ENCODE data around the gene EFL1.
A peak's percentile ranks its signal among the peaks of the same experiment; 100 is the strongest.

EFL1 gene

DNA sequence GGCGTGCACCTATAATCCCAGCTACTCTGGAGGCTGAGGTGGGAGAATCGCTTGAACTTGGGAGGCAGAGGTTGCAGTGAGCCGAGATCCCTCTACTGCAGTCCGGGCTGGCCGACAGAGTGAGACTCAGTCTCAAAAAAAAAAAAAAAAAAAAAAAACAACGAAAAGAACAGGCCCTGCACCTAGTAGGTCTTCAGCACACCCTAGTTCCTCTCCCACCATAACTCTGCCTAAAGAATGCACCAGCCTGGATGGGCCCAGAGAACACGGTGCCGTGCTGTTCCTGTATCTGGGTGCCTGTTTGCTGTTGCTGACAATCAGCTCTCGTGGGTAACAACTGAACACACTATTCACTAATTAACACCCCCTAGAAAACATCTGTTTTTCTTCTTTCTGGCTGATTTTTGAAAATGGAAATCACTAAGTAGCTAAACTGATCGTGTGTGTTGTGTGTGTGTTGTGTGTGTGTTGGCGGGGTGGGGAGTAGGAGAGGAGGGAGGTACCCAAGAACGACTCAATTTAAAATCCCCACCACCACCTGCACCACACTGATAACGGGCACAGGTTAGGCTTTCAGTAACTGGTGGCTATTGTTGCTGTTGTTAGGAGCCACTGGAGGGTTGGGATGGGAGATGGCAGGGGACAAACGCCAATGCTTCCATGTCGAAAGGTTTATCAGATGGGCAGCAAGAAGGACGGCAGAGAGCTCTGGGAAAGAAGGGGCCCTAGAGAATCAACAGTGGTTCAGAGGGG is 176.1 kb downstream of the EFL1 start:
- Histone ChIP-seq H3K36me3 (ENCODE audit: insufficient read depth, low read length) (no peaks in the 10 kb centered on the region), H3K4me2 (ENCODE audit: low read length) (no peak overlapping the region)

GRCh38 chr15:82081914-82082762 is 180.4 kb downstream of the EFL1 start:
- no peaks in the 10 kb centered on the region for H3K79me2 ChIP-seq (ENCODE audit: insufficient read depth, low read length)
- no peaks in the 10 kb centered on the region for H3K4me1 ChIP-seq (ENCODE audit: insufficient read depth, low read length, severe bottlenecking)
- no peak overlapping the region for H3K4me3 ChIP-seq (ENCODE audit: low read depth, low read length, poor library complexity, severe bottlenecking)
- TF ChIP-seq EZH2 (IDR thresholded peaks at IDR 0.05; ENCODE audit: borderline replicate concordance, low read length) = no peak
- TF ChIP-seq CTCF (IDR thresholded peaks at IDR 0.05; ENCODE audit: low read length) = peak; percentile 23; the same call in 1 of the 2 replicates
- no peak overlapping the region for H3K4me2 ChIP-seq (ENCODE audit: low read length)
- no peaks in the 10 kb centered on the region; the same call in 1 of the 2 replicates for H3K27me3 ChIP-seq (ENCODE audit: insufficient read depth, low read length)
- H3K36me3 ChIP-seq (ENCODE audit: insufficient read depth, low read length) = no peaks in the 10 kb centered on the region
- no peak overlapping the region for H3K9ac ChIP-seq (ENCODE audit: low read length)
- no peaks in the 10 kb centered on the region for H3K9me2 ChIP-seq (ENCODE audit: low read depth, low read length)
- no peaks in the 10 kb centered on the region for H3K9me3 ChIP-seq (ENCODE audit: low read length)
- no peak overlapping the region for H2AFZ ChIP-seq (ENCODE audit: low read length)
- H4K20me1 ChIP-seq (ENCODE audit: insufficient read depth, low read length) = no peaks in the 10 kb centered on the region
- H3K27ac ChIP-seq (ENCODE audit: low read depth, low read length, poor library complexity, severe bottlenecking) = no peak overlapping the region
- H3F3A ChIP-seq (ENCODE audit: insufficient read depth, low read length) = no peaks in the 10 kb centered on the region

More for the DNA sequence above, 176.1 kb downstream of the EFL1 start:
- H3K4me3 ChIP-seq (ENCODE audit: low read depth, low read length, poor library complexity, severe bottlenecking) = no peak overlapping the region
- H3K4me1 ChIP-seq (ENCODE audit: insufficient read depth, low read length, severe bottlenecking) = no peaks in the 10 kb centered on the region
- H3K27me3 ChIP-seq (ENCODE audit: insufficient read depth, low read length) = no peaks in the 10 kb centered on the region
- no peak overlapping the region for H3K9ac ChIP-seq (ENCODE audit: low read length)
- no peak overlapping the region for H3K27ac ChIP-seq (ENCODE audit: low read depth, low read length, poor library complexity, severe bottlenecking)
- no peak overlapping the region for H2AFZ ChIP-seq (ENCODE audit: low read length)
- H3F3A ChIP-seq (ENCODE audit: insufficient read depth, low read length) = no peaks in the 10 kb centered on the region
- TF ChIP-seq CTCF (IDR thresholded peaks at IDR 0.05; ENCODE audit: low read length) (no peak), EZH2 (IDR thresholded peaks at IDR 0.05; ENCODE audit: borderline replicate concordance, low read length) (no peak)
- H3K79me2 ChIP-seq (ENCODE audit: insufficient read depth, low read length) = no peaks in the 10 kb centered on the region
- H3K9me2 ChIP-seq (ENCODE audit: low read depth, low read length) = no peaks in the 10 kb centered on the region
- H4K20me1 ChIP-seq (ENCODE audit: insufficient read depth, low read length) = no peaks in the 10 kb centered on the region
- no peaks in the 10 kb centered on the region for H3K9me3 ChIP-seq (ENCODE audit: low read length)

DNA sequence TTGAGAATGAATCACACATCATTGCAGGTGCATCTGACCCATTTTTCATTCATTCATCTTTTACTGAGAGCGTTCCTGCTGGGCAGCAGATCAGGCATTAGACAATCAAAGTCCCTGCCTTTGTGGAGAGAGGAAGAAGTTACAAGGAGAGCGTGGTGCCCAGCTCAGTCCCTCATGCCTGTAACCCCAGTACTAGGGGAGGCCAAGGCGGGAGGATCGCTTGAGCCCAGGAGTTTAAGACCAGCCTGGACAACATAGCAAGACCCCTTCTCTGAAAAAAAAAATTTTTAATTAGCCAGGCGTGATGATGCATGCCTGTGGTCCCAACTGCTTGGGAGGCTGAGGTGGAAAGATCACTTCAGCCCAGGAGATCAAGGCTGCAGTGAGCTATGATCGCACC is 181.8 kb downstream of the EFL1 start:
- no peaks in the 10 kb centered on the region for H3K9me2 ChIP-seq (ENCODE audit: low read depth, low read length)
- no peaks in the 10 kb centered on the region for H3K79me2 ChIP-seq (ENCODE audit: insufficient read depth, low read length)
- H3F3A ChIP-seq (ENCODE audit: insufficient read depth, low read length) = no peaks in the 10 kb centered on the region
- H2AFZ ChIP-seq (ENCODE audit: low read length) = no peak overlapping the region
- H3K27me3 ChIP-seq (ENCODE audit: insufficient read depth, low read length) = no peaks in the 10 kb centered on the region; the same call in 1 of the 2 replicates
- H3K4me2 ChIP-seq (ENCODE audit: low read length) = no peak overlapping the region
- H3K9me3 ChIP-seq (ENCODE audit: low read length) = no peaks in the 10 kb centered on the region
- no peak overlapping the region for H3K4me3 ChIP-seq (ENCODE audit: low read depth, low read length, poor library complexity, severe bottlenecking)
- no peak overlapping the region for H3K27ac ChIP-seq (ENCODE audit: low read depth, low read length, poor library complexity, severe bottlenecking)
- H3K9ac ChIP-seq (ENCODE audit: low read length) = no peak overlapping the region
- no peaks in the 10 kb centered on the region for H4K20me1 ChIP-seq (ENCODE audit: insufficient read depth, low read length)
- no peaks in the 10 kb centered on the region for H3K4me1 ChIP-seq (ENCODE audit: insufficient read depth, low read length, severe bottlenecking)
- TF ChIP-seq EZH2 (IDR thresholded peaks at IDR 0.05; ENCODE audit: borderline replicate concordance, low read length) (no peak), CTCF (IDR thresholded peaks at IDR 0.05; ENCODE audit: low read length) (no peak)
- H3K36me3 ChIP-seq (ENCODE audit: insufficient read depth, low read length) = no peaks in the 10 kb centered on the region

All from OCI-LY1 (cell line).